GM21723 (cell line): ENCODE data around the gene KNSTRN.

Experiments used
- ATAC-seq: cut with Tn5 transposase; IDR thresholded peaks from one replicate; pipeline ENCODE4 v1.9.1; 2021; ENCODE audit warnings: mild to moderate bottlenecking, moderate library complexity; ENCODE audit not compliant: unreplicated experiment

The KNSTRN gene, protein sequence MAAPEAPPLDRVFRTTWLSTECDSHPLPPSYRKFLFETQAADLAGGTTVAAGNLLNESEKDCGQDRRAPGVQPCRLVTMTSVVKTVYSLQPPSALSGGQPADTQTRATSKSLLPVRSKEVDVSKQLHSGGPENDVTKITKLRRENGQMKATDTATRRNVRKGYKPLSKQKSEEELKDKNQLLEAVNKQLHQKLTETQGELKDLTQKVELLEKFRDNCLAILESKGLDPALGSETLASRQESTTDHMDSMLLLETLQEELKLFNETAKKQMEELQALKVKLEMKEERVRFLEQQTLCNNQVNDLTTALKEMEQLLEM

GRCh38 chr15:40382580-40383456, at the start of gene KNSTRN:
Gene KNSTRN, plus strand, starts transcription at chr15:40382721. Its CDS starts 115 bp downstream, at chr15:40382836.
- ATAC-seq = peak; percentile 98

- ATAC-seq = no peak
Observed at GRCh38 chr15:40333922-40334492, 48.5 kb upstream of the KNSTRN start.

GRCh38 chr15:40334541-40334940, 48.0 kb upstream of the KNSTRN start:
- no peak for ATAC-seq

- ATAC-seq = no peak
Observed at GRCh38 chr15:40334941-40335795, 47.4 kb upstream of the KNSTRN start.

DNA sequence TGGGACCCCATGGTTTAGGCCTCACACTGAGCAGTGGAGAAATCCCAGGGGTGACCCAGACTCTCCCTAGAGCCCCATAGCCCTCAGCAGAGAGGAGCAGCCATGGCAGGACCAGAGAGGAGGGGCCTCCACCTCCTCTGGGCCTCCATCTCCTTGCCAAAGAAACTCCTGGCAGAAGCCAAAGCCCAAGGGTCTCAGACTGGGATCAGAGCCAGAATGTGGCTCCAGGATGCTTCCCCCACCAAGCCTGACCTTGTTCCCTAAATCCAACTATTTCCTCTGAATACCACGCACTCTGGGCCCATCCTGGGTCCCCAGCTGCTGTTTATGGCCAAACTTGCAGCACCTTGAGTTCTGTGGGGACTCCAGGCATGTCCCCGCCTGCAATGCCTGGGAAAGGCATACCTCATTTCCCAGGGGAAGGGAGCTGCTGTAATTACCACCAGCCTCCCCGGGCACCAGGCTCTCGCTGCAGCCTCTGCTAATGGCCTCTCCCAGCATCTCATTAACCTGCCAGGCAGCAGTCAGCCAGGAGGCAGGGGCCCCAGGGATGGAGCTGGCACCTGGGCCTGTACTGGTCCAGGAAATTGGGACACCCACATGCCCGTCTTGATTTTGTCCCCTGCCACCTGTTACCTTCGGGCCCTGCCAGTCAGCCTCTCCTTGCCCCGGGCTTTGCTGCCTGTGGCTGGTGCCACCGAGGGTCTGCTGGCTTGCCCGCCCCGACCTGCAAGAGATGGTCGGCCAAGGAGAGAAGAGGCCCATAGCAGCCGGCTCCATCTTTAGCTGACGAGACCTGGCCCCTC, 46.4 kb upstream of the KNSTRN start:
- no peak for ATAC-seq

GRCh38 chr15:40336744-40337122, 45.8 kb upstream of the KNSTRN start:
- no peak for ATAC-seq

- ATAC-seq = no peak
Observed at GRCh38 chr15:40337597-40337996, 44.9 kb upstream of the KNSTRN start.

DNA sequence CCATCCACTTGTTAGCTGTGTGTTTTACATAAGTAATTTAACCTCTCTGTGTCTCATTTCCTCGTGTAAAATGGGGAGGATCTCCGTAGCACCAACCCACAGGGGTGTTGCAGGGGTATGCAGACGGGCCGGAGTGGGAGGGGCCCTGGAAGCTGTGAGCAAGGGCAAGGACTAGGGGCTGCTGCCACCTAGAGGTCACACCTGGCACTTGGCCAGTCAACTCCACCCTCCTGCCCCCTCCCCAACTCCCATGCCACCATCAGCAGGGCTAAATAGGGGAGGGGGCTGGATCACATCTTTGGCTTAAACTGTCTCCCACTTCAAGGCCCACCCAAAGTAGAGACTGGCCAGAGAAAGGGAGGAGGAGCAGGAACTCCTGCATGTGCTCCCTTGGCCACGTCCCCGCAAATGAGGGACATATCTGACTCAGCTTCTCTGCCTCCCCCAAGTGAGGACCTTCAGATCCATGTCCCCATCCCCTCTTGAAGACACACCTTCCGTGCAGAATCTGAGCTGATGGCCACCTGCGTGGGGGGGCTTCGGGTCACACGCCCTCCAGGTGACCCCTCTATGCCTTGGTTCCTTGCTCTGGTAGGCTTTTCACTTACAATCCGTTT, 44.4 kb upstream of the KNSTRN start:
- ATAC-seq = no peak

DNA sequence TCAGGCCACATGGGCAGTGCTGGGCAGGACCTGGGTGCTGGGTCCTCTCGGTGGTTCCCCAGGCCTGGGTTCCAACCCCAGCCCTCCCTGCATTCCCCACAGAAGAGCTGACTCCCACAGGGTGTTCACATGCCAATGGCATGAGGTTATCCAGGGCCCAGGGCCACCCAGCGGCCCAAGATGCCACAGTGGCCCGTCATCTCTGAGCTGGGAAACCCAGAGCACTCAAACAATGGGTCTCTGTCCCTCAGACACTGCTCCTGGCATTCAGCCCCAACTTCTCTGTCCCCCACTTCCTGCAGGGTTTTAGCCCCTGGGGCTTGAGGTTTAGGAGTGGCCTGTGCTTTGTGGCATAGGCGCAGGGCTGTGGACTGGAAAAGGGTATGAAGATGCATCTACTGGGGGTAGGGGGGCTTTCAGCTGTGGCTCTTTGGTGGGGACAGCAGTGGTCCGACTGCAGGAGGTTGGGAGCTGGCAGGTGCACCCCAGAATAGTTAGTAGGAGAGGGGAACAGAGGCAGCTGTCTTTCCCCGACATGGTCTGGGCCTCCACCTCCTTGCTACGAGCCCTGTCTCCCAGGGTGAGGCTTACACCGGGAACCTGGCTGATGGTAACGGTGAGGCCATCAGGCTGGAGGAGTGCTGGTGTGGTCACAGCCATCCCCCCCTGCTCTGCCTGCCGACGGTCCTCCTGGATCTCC, 43.5 kb upstream of the KNSTRN start:
- no peak for ATAC-seq

GRCh38 chr15:40339621-40339945, 42.9 kb upstream of the KNSTRN start:
- ATAC-seq = no peak

GRCh38 chr15:40340038-40340739, 42.3 kb upstream of the KNSTRN start:
- ATAC-seq = no peak

GRCh38 chr15:40340740-40341400, 41.7 kb upstream of the KNSTRN start, which contains the start of gene CCDC9B:
Gene CCDC9B, minus strand, starts transcription at chr15:40340939. Its CDS starts 120 bp downstream, at chr15:40340819.
- no peak for ATAC-seq

- ATAC-seq = no peak
Observed at GRCh38 chr15:40342416-40343320, 39.9 kb upstream of the KNSTRN start.

DNA sequence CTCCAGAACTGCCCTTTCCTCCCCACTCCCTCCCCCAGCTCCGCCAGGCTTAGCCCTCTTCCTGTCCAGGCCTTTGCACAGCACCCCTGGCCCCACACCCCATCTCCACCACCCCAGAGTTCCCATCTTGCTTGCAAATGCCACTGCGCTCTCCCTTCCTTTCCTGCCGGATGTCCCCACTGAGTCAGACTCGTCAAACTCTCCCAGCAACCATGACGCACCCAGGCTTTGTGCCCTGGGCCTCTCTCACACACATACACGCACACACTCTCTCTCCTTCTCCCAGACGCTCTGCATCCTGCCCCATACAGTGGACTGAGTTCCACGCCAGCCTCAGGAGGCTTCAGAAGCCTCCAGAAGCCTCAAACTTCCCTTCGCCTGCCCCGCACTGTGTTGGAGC, 39.0 kb upstream of the KNSTRN start:
- no peak for ATAC-seq

GRCh38 chr15:40344217-40344616, 38.3 kb upstream of the KNSTRN start:
- no peak for ATAC-seq

GRCh38 chr15:40344631-40345120, 37.8 kb upstream of the KNSTRN start:
- no peak for ATAC-seq
